GM23248 (cell line): ENCODE data around the gene GSE1. TPM values are rescaled to one million over a fixed set of nuclear protein-coding genes. Genes with fewer than 3 reads are reported as not detected.
"Not testable (repeated sequence)": the region's sequence is repeated elsewhere in the genome, so short reads cannot be mapped to it uniquely, and the experiment has no call there.

Source experiments
- DNase-seq: peaks from one replicate; pipeline ENCODE4 v3.0.0-alpha.2; 2015
- H2AFZ ChIP-seq: fragments of 200-600 bp; sonication (generic); 2 replicates; pipeline ENCODE4 v1.6.1; 2016; ENCODE audit warnings: antibody characterized with exemption
- H3F3A ChIP-seq: fragments of 200-600 bp; sonication (generic); 2 replicates; pipeline ENCODE4 v1.6.1; 2016; ENCODE audit warnings: mild to moderate bottlenecking, antibody characterized with exemption, mixed run types; ENCODE audit not compliant: insufficient read depth
- H3K27ac ChIP-seq: fragments of 200-600 bp; sonication (generic); 2 replicates; pipeline ENCODE4 v1.5.1; 2016; ENCODE audit warnings: mild to moderate bottlenecking
- H3K27me3 ChIP-seq: fragments of 200-600 bp; sonication (generic); replicated peaks from 2 replicates; pipeline ENCODE4 v1.6.1; 2016; ENCODE audit warnings: mild to moderate bottlenecking; ENCODE audit not compliant: insufficient read depth
- H3K36me3 ChIP-seq: fragments of 200-600 bp; sonication (generic); 2 replicates; pipeline ENCODE4 v1.6.1; 2016; ENCODE audit warnings: low read depth, mild to moderate bottlenecking
- H3K4me1 ChIP-seq: fragments of 200-600 bp; sonication (generic); 2 replicates; pipeline ENCODE4 v1.6.1; 2016; ENCODE audit warnings: mild to moderate bottlenecking; ENCODE audit not compliant: insufficient read depth
- H3K4me2 ChIP-seq: fragments of 200-600 bp; sonication (generic); one replicate; pipeline ENCODE4 v1.6.1; 2016; ENCODE audit warnings: mild to moderate bottlenecking; ENCODE audit not compliant: unreplicated experiment
- H3K4me3 ChIP-seq: fragments of 200-600 bp; sonication (generic); 2 replicates; pipeline ENCODE4 v1.5.1; 2016; ENCODE audit warnings: mild to moderate bottlenecking
- H3K79me2 ChIP-seq: fragments of 200-600 bp; sonication (generic); 2 replicates; pipeline ENCODE4 v1.6.1; 2016; ENCODE audit warnings: mild to moderate bottlenecking; ENCODE audit not compliant: insufficient read depth
- H3K9ac ChIP-seq: fragments of 200-600 bp; sonication (generic); 2 replicates; pipeline ENCODE4 v1.6.1; 2016; ENCODE audit warnings: mild to moderate bottlenecking
- H3K9me2 ChIP-seq: fragments of 200-600 bp; sonication (generic); 2 replicates; pipeline ENCODE4 v1.6.1; 2016; ENCODE audit warnings: mixed run types, mild to moderate bottlenecking, moderate library complexity; ENCODE audit not compliant: insufficient read depth
- H3K9me3 ChIP-seq: fragments of 200-600 bp; sonication (generic); one replicate; pipeline ENCODE4 v1.6.1; 2017; ENCODE audit warnings: low read depth
- H4K20me1 ChIP-seq: fragments of 200-600 bp; sonication (generic); 2 replicates; pipeline ENCODE4 v1.6.0; 2016; ENCODE audit not compliant: insufficient read depth
- EZH2 ChIP-seq: fragments of 200-600 bp; sonication (generic); IDR thresholded peaks from 2 replicates; pipeline ENCODE4 v1.6.1; 2018; ENCODE audit warnings: antibody characterized with exemption, mild to moderate bottlenecking; ENCODE audit not compliant: insufficient read depth, poor library complexity, severe bottlenecking
- EZH2phosphoT487 ChIP-seq: fragments of 200-600 bp; sonication (generic); IDR thresholded peaks from 2 replicates; pipeline ENCODE4 v1.6.1; 2018; ENCODE audit warnings: antibody characterized with exemption, moderate library complexity, mild to moderate bottlenecking, low read depth; ENCODE audit not compliant: insufficient read depth
- WGBS, 2 experiments: methylation state at CpG; one replicate each; pipeline ENCODE4 v1.1.6; 2015 to 2017; ENCODE audit warnings: low lambda C conversion rate in 2 of 2, low coverage in 1 of 2; ENCODE audit errors: missing lambda C conversion rate in 2 of 2; 5-methylcytosine and 5-hydroxymethylcytosine counted together
- in situ Hi-C: fragments of 300-500 bp; cut with MboI; formaldehyde crosslinking; loops from 2 replicates; pipeline ENCODE4 v1.15.0; 2020
- polyA plus RNA-seq: library from polyadenylated mRNA; unstranded; fragments of >200 nt; fragmentation: Nextera tagmentation; extraction: Ambion mirVana; gene quantifications from 2 replicates; pipeline ENCODE4 v1.2.1, GENCODE V29; 2016
- total RNA-seq: library from RNA; depleted of rRNA; stranded (reverse); fragments of >200 nt; shearing (Covaris generic); gene quantifications from 2 replicates; pipeline ENCODE4 v1.2.3, GENCODE V29; 2014

The GSE1 gene
- total and polyA plus RNA-seq, 2 experiments from 2014 or later: 11.6 to 35.1 TPM

DNA sequence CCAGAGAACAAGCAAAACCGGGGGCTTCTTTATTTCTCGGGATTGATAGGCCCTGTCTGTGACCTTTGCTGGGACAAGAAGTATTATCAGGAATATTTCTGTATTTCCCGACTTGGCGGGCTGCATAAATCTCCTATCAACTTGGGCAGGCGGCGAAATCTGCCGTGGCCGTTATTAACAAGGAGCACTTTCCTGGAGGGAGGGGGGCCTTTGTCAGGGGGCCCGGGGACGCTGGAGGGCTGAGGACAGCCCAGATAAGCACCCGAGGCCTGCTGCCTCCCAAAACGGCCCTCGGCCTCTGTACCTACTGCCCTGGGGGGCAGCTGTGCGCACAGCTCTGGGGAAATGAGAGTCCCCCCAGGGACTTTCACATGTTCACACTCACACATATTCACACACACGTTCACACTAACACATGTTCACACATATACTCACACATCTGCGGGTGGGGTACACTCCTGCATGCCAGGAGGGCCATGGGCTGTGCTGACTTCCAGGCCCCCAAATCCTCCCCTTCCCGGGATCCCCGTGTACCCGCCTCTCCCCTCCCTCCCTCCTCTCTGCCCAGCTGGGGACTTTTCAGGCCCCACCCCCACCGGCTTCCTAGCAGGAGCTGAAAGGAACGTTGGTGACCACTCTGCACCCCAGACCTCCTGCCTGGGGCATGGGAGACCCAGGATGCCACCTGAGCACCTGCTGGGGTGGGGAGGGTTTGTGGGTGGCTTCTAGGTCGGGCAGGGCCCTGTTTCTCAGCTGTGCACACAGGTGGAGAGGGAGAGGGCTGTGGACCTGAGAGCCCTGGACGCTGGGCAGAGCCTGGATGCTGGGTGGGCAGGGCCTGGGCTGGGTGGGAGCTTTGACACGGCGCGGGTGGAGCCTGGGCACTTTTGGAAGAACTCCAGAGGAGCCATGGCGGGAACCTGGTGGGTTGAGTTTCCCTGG lies 24.3 kb upstream of the GSE1 start:
- no peak overlapping the region for H2AFZ ChIP-seq
- no peak overlapping the region for H3K4me2 ChIP-seq
- in situ Hi-C loops: no loop called here
- no peaks in the 10 kb centered on the region for H3F3A ChIP-seq
- no peak for TF ChIP-seq EZH2
- TF ChIP-seq EZH2phosphoT487: no peak
- no peaks in the 10 kb centered on the region for H3K9me3 ChIP-seq
- 0 out of 2 replicates have a peak, but pooled peaks cover 3% of the 10 kb centered on the region for H3K4me1 ChIP-seq
- no peaks in the 10 kb centered on the region for H3K9me2 ChIP-seq
- H3K79me2 ChIP-seq: peaks cover 94% of the 10 kb centered on the region
- H3K27me3 ChIP-seq: no peaks in the 10 kb centered on the region
- no peak overlapping the region for H3K9ac ChIP-seq
- H4K20me1 ChIP-seq: peaks cover 4% of the 10 kb centered on the region; the same call in 1 of the 2 replicates
- H3K27ac ChIP-seq: no peak overlapping the region
- no peaks in the 10 kb centered on the region for H3K36me3 ChIP-seq
- 91 to 92% methylated on average over 19 to 27 of the region's 27 CpGs for WGBS, 2 experiments
- DNase-seq: no peak
- H3K4me3 ChIP-seq: no peak overlapping the region

DNA sequence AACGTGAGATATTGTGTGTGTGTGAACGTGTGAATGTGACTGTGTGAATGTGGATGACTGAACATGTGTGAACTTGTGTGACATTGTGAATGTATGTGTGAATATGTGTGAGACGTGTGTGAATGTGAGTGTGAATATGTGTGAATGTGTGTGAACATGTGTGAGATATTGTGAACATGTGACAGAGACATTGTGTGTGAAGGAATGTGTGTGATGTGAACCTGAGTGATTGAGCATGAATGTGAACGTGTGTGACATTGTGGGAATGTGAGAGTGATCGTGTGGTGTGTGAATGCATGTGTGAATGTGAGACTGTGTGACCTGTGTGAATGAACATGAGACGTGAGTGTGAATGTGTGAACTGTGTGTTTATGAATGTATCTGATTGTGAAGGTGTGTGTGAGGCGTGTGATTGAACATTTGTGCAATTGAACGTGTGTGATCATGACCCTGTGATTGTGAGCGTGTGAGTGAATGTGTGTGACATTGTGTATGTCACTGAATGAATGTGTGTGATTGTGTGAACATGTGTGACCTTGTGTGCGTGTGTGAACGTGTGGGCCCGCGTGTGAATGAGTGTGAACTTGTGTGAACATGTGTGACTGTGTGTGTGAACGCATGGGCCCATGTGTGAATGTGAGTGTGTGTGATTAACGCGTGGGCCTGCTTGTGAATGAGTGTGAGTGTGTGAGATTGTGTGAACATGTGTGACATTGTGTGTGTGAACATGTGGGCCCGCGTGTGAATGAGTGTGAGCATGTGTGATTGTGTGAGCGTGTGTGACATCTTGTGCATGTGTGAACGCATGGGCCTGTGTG lies 23.2 kb upstream of the GSE1 start:
- peaks cover 4% of the 10 kb centered on the region; the same call in 1 of the 2 replicates for H4K20me1 ChIP-seq
- H3K9me3 ChIP-seq: no peaks in the 10 kb centered on the region
- no peak for DNase-seq
- no peak overlapping the region for H2AFZ ChIP-seq
- no peak overlapping the region for H3K4me3 ChIP-seq
- H3K4me2 ChIP-seq: no peak overlapping the region
- no peaks in the 10 kb centered on the region for H3K4me1 ChIP-seq
- H3K36me3 ChIP-seq: no peaks in the 10 kb centered on the region
- H3K27me3 ChIP-seq: no peaks in the 10 kb centered on the region
- H3K27ac ChIP-seq: no peak overlapping the region
- H3K9me2 ChIP-seq: no peaks in the 10 kb centered on the region
- H3K79me2 ChIP-seq: peaks cover 83% of the 10 kb centered on the region
- no peak overlapping the region for H3K9ac ChIP-seq
- TF ChIP-seq EZH2phosphoT487 (no peak), EZH2 (no peak)
- WGBS, 2 experiments: 97 to 98% methylated on average over 20 of the region's 20 CpGs
- in situ Hi-C loops: no loop called here
- H3F3A ChIP-seq: no peaks in the 10 kb centered on the region

DNA sequence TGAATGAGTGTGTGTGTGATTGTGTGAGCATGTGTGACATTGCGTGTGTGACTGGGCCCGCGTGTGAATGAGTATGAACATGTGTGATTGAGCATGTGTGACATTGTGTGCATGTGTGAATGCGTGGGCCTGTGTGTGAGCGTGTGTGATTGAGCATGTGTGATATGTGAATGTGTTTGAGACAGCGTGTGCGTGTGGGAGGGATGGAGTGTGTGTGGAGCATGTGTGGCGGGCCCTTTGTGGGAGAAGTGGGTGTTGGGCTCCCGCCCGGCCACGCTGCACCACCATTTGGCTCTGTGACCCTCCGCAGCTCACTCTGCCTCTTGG lies 22.7 kb upstream of the GSE1 start:
- WGBS, 2 experiments: 93 to 98% methylated on average over 11 to 12 of the region's 12 CpGs
- H2AFZ ChIP-seq: no peak overlapping the region
- no peak overlapping the region for H3K27ac ChIP-seq
- H3K4me2 ChIP-seq: no peak overlapping the region
- H4K20me1 ChIP-seq: peaks cover 4% of the 10 kb centered on the region; the same call in 1 of the 2 replicates
- no peaks in the 10 kb centered on the region for H3K9me2 ChIP-seq
- no peak for TF ChIP-seq EZH2phosphoT487
- no peak for TF ChIP-seq EZH2
- no peaks in the 10 kb centered on the region for H3K27me3 ChIP-seq
- H3K36me3 ChIP-seq: no peaks in the 10 kb centered on the region
- no peak for DNase-seq
- no peaks in the 10 kb centered on the region for H3F3A ChIP-seq
- no peak overlapping the region for H3K9ac ChIP-seq
- in situ Hi-C loops: no loop called here
- peaks cover 78% of the 10 kb centered on the region for H3K79me2 ChIP-seq
- H3K4me3 ChIP-seq: no peak overlapping the region
- no peaks in the 10 kb centered on the region for H3K4me1 ChIP-seq
- H3K9me3 ChIP-seq: no peaks in the 10 kb centered on the region

DNA sequence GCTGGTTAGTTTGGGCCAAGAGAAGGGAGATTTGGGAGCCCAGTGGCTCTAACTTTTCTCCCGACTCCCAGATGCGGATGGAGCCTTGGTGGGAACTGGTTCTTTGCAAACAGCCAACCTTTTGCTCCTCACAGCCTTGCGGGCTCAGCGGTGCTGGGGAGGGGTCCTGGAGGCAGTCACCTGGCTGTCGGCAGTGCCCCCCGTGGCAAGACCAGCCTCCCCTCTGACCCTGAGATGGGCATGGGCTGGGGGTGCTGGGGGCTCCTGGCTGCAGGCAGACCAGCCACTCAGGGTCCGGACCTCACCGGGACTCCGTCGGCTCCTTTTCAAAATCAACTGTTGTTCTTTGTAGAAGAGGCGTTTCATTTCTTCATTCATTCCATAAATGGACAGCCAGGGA lies 21.7 kb upstream of the GSE1 start:
- Histone ChIP-seq H3K9me2 (no peaks in the 10 kb centered on the region), H4K20me1 (peaks cover 4% of the 10 kb centered on the region; the same call in 1 of the 2 replicates), H3K27me3 (no peaks in the 10 kb centered on the region), H3K4me3 (no peak overlapping the region), H3K36me3 (no peaks in the 10 kb centered on the region), H3K4me1 (no peaks in the 10 kb centered on the region), H2AFZ (no peak overlapping the region), H3K27ac (no peak overlapping the region), H3F3A (no peaks in the 10 kb centered on the region), H3K79me2 (peaks cover 73% of the 10 kb centered on the region), H3K9me3 (no peaks in the 10 kb centered on the region), H3K9ac (no peak overlapping the region), H3K4me2 (no peak overlapping the region)
- TF ChIP-seq EZH2phosphoT487: no peak
- TF ChIP-seq EZH2: no peak
- WGBS, 2 experiments: 84 to 89% methylated on average over 10 of the region's 11 CpGs
- in situ Hi-C loops: no loop called here
- DNase-seq: no peak

DNA sequence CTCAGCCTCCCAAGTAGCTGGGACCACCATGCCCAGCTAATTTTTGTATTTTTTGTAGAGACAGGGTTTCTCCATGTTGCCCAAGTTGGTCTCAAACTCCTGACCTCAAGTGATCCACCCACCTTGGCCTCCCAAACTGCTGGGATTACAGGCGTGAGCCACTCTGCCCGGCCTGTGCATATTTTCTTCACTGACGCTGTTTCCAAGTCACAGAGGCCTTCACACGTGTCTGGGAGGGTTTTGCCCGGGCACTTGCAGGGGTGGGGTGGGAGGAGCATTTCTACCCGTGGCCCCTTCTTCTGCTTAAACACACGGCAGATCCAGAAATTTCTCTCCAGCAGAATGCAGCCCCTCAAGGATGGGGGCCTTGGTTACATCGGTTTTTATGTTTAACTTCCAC lies 20.8 kb upstream of the GSE1 start:
- H3K36me3 ChIP-seq, H3K9ac ChIP-seq, H3F3A ChIP-seq, H3K27me3 ChIP-seq, DNase-seq, H3K27ac ChIP-seq, in situ Hi-C loops, H3K4me3 ChIP-seq, H3K4me1 ChIP-seq, H2AFZ ChIP-seq, H3K9me3 ChIP-seq, H3K4me2 ChIP-seq, H3K9me2 ChIP-seq, H4K20me1 ChIP-seq: not testable (repeated sequence)
- 49% methylated on average over 8 of the region's 8 CpGs for WGBS, 2 experiments
- peaks cover 72% of the 10 kb centered on the region for H3K79me2 ChIP-seq
